NCI-H345 treated with DMSO at 0.1 percent for 48 hours (cell line): Measurements from ENCODE around the gene KRTAP16-1.

Experiments
- DNase-seq: peaks from one replicate; lab custom pipeline; 2025; ENCODE audit not compliant: unreplicated experiment; lab: John Stamatoyannopoulos, UW

Gene KRTAP16-1

GRCh38 chr17:41331606-41332005 is 22.5 kb upstream of the KRTAP16-1 start:
- no peak for DNase-seq

- peak; percentile 12 for DNase-seq
These were observed 20.3 kb upstream of the KRTAP16-1 start for GRCh38 chr17:41329279-41329948.

DNA sequence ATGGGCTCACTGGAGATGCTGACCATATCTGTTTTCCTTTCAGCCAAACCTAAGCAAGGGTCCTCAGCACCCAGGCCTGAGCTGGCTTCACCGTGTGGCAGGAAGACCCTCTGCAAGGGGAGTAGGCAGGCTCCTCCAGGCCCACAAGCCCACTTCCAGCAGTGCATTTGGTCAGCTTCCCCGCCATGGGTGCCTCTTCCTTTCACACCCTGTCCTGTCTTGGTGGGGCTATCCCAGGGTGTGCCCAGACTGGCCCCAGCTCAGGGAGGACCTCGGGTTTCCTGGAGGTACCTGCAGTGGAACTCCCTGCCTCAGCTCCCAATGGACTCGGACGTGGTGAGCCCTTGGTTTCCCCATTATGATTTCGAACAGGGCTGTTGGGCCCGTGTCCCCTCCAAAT is 19.1 kb upstream of the KRTAP16-1 start:
- no peak for DNase-seq

- DNase-seq, result no peak
These were observed 18.5 kb upstream of the KRTAP16-1 start for GRCh38 chr17:41327411-41328120.

DNA sequence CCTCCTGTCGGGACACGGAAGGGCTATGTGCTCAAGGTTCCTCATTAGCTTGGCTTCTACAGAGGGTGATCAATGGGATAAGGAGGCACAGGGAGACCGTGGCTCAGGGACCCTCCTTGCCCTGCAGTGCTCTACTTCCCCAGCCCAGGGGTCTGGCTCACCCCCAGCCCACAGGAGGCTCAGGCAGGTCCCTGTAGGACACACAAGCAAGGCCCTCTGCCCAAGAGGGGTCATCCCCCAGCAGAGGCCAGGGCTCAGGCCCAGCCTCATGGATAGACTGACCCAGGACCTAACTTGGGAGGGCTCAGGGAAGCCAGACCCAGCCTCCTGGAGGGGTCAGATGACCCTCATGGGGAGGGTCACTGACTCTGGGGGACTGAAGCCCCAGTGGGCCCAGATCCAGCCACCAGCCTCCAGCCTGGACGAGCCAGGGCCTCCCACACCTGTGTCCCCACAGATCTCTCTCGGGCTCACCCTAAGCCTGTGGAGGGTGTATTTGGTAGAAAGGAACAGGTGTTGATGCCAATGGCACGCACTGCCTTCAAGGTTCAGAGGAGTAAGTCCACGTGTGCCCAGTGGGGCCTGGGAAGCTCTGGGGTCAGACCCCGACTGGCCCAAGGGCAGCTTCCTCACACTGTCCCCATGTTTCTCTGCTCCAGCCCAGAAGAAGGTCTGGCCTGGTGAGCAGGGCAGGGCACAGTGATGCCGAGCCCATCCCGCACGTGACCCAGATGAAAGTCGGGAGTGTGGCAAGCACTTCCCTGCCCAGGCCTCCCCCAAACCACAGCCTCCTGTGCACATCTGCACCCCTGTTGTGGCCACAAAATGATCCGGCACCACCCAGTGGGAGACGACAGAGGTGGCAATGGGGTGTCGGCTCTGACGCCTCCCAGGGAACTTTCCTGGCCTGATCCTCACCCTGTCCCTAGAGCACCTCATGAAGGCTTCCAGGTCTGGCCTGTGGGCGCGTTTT is 17.4 kb upstream of the KRTAP16-1 start:
- no peak for DNase-seq

DNA sequence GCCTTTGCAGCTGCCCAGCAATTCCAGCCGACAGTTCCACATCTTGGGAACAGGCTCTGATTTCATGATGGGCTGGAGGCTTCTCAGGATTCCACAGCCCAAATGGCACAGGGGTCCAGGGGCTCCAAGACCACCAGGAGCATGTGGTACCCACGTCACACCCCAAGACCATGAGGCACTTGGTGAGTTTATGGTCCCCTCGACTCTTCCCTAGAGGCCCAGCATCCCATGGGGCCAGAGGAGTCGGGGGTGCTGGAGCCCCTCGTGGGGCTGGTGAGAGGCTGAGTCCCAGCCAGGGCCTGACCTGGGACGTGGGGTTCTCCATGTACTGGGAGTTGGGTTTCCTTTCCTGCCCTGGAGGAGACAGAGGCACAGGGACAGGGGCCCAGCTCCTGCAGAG is 16.5 kb upstream of the KRTAP16-1 start:
- no peak for DNase-seq

- no peak for DNase-seq
These were observed 16.0 kb upstream of the KRTAP16-1 start for GRCh38 chr17:41325126-41325525.

GRCh38 chr17:41324180-41325075 is 15.3 kb upstream of the KRTAP16-1 start:
- peak; percentile 0 for DNase-seq

- DNase-seq, result no peak
These were observed 14.1 kb upstream of the KRTAP16-1 start for GRCh38 chr17:41322903-41323895.

DNA sequence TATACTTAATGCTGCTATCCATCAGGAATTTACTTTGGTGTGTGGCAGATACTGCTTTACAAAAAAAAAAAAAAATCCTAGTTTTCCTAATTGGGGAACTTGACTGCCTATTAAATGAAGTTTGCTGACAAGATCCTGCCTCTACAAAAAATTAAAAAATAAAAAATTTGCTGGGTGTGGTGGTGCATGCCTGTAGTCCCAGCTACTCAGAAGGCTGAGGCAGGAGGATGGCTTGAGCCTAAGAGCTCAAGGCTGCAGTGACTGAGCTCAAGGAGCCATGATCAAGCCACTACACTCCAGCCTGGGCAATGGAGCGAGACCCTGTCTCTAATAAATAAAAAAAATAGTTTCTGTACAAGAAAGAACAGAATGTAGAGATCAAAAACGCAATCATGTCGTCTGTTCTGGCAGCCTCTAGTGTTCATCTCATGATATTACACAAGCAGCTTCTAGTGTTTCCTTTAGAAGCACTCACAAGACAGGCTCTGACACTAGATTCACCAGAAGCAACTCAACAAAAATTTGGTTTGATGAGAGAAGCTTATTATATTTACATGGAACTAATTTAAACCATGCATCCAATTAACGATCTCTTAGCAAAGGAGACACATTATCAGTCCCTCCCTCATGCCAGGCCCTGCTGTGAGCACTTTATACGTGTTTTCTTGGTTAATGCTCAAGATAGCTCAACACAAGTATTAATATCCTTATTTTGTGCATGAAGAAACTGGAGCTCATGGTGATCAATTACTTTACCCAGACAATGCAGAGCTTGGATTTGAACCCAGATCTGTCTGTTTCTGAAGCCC is 13.2 kb upstream of the KRTAP16-1 start:
- DNase-seq, result peak; percentile 41

DNA sequence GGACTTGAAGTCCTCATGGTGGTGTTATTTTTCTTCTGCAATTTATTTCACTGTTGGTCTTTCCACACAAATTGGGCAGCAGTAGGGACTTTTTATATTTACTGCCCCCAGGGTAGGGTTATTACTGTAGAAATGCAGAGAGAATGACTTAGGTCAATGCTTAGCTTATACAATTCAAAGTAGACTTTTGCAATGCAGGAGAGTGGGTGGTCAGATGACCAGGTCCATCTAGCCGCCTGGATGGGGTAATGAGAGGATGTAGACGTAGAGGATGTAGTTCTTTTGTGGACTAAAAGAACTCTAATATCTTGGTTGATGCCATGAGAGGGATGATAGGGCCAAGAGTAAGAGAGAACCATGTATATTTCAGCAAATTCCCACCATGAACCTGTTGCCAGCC is 9.1 kb upstream of the KRTAP16-1 start:
- no peak for DNase-seq

- DNase-seq, result no peak
These were observed 6.8 kb upstream of the KRTAP16-1 start for GRCh38 chr17:41315814-41316445.

GRCh38 chr17:41315204-41315794 is 6.2 kb upstream of the KRTAP16-1 start, which contains the start of gene KRTAP17-1:
TSS of gene KRTAP17-1 (minus strand) at chr17:41315710. CDS start at chr17:41315650, 60 bp downstream.
- DNase-seq, result peak; percentile 45

DNA sequence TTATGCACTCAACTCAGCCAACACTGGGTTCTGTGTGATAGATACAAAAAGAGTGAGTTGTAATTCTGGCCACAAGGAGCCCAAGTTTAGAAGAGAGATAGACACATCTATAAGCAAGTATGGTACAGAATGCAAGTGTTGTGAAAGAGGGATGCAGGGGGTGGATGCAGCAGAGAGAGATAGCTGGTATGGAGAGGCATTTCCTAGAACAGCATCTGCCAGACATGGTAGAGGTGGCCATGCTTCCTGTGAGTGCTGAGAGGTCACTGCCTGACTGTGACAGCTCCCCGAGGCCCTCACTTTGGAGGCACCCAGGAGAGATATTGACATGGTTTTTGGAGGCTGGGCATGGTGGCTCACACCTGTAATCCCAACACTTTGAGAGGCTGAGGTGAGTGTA is 2.0 kb upstream of the KRTAP16-1 start:
- no peak for DNase-seq

- no peak for DNase-seq
These were observed 725 bp downstream of the KRTAP16-1 start for GRCh38 chr17:41308251-41308917.

- no peak for DNase-seq
These were observed 1.5 kb downstream of the KRTAP16-1 start for GRCh38 chr17:41307647-41308046.

GRCh38 chr17:41304091-41304490 is 5.0 kb downstream of the KRTAP16-1 start:
- no peak for DNase-seq
